OCI-LY1 (cell line): ENCODE measurements around the gene UBE2H.

Experiments used
- H2AFZ ChIP-seq: fragments of 200-600 bp; sonication (generic), shearing (Covaris generic); 2 replicates; pipeline ENCODE4 v1.6.0; 2014; ENCODE audit warnings: antibody characterized with exemption, mild to moderate bottlenecking, low read length
- H3F3A ChIP-seq: fragments of 200-600 bp; sonication (generic), shearing (Covaris generic); 2 replicates; pipeline ENCODE4 v1.6.0; 2014; ENCODE audit warnings: mild to moderate bottlenecking, antibody characterized with exemption, low read length, moderate library complexity; ENCODE audit not compliant: insufficient read depth
- H3K27ac ChIP-seq: fragments of 200-600 bp; sonication (generic); 2 replicates; pipeline ENCODE4 v1.5.1; 2014; ENCODE audit warnings: low read length, mixed run types, mild to moderate bottlenecking, low read depth; ENCODE audit not compliant: poor library complexity, severe bottlenecking
- H3K27me3 ChIP-seq: fragments of 200-600 bp; sonication (generic); 2 replicates; pipeline ENCODE4 v1.6.0; 2014; ENCODE audit warnings: antibody characterized with exemption, mild to moderate bottlenecking, low read length, moderate library complexity; ENCODE audit not compliant: insufficient read depth
- H3K36me3 ChIP-seq: fragments of 200-600 bp; sonication (generic); 2 replicates; pipeline ENCODE4 v1.6.1; 2014; ENCODE audit warnings: mild to moderate bottlenecking, antibody characterized with exemption, low read length, moderate library complexity, mixed read lengths; ENCODE audit not compliant: insufficient read depth
- H3K4me1 ChIP-seq: fragments of 200-600 bp; sonication (generic); 2 replicates; pipeline ENCODE4 v1.5.1; 2014; ENCODE audit warnings: mild to moderate bottlenecking, low read length, moderate library complexity; ENCODE audit not compliant: insufficient read depth, severe bottlenecking
- H3K4me2 ChIP-seq: fragments of 200-600 bp; sonication (generic), shearing (Covaris generic); 2 replicates; pipeline ENCODE4 v1.6.1; 2014; ENCODE audit warnings: low read length
- H3K4me3 ChIP-seq: fragments of 200-600 bp; sonication (generic); 2 replicates; pipeline ENCODE4 v1.5.1; 2014; ENCODE audit warnings: low read length, low read depth, mild to moderate bottlenecking, mixed read lengths; ENCODE audit not compliant: poor library complexity, severe bottlenecking
- H3K79me2 ChIP-seq: fragments of 200-600 bp; shearing (Covaris generic); 2 replicates; pipeline ENCODE4 v1.6.1; 2016; ENCODE audit warnings: mixed run types, low read length, mixed read lengths; ENCODE audit not compliant: insufficient read depth
- H3K9ac ChIP-seq: fragments of 200-600 bp; sonication (generic), shearing (Covaris generic); 2 replicates; pipeline ENCODE4 v1.6.1; 2014; ENCODE audit warnings: mild to moderate bottlenecking, low read length, mixed read lengths
- H3K9me2 ChIP-seq: fragments of 200-600 bp; sonication (generic), shearing (Covaris generic); 2 replicates; pipeline ENCODE4 v1.6.1; 2014; ENCODE audit warnings: low read depth, mild to moderate bottlenecking, low read length, mixed read lengths
- H3K9me3 ChIP-seq: fragments of 200-600 bp; shearing (Covaris generic); 2 replicates; pipeline ENCODE4 v1.6.1; 2014; ENCODE audit warnings: low read length, mixed read lengths
- H4K20me1 ChIP-seq: fragments of 200-600 bp; sonication (generic), shearing (Covaris generic); 2 replicates; pipeline ENCODE4 v1.6.0; 2016; ENCODE audit warnings: mild to moderate bottlenecking, low read length; ENCODE audit not compliant: insufficient read depth
- CTCF ChIP-seq: fragments of 200-600 bp; sonication (generic), shearing (Covaris generic); IDR thresholded peaks from 2 replicates; pipeline ENCODE4 v1.5.1; 2017; ENCODE audit warnings: mild to moderate bottlenecking, antibody characterized with exemption, low read length, moderate library complexity, mixed read lengths
- EZH2 ChIP-seq: fragments of 200-600 bp; sonication (generic), shearing (Covaris generic); IDR thresholded peaks from 2 replicates; pipeline ENCODE4 v1.8.0; 2017; ENCODE audit warnings: borderline replicate concordance, mixed run types, mild to moderate bottlenecking, antibody characterized with exemption, low read length, moderate library complexity, mixed read lengths

The UBE2H gene

DNA sequence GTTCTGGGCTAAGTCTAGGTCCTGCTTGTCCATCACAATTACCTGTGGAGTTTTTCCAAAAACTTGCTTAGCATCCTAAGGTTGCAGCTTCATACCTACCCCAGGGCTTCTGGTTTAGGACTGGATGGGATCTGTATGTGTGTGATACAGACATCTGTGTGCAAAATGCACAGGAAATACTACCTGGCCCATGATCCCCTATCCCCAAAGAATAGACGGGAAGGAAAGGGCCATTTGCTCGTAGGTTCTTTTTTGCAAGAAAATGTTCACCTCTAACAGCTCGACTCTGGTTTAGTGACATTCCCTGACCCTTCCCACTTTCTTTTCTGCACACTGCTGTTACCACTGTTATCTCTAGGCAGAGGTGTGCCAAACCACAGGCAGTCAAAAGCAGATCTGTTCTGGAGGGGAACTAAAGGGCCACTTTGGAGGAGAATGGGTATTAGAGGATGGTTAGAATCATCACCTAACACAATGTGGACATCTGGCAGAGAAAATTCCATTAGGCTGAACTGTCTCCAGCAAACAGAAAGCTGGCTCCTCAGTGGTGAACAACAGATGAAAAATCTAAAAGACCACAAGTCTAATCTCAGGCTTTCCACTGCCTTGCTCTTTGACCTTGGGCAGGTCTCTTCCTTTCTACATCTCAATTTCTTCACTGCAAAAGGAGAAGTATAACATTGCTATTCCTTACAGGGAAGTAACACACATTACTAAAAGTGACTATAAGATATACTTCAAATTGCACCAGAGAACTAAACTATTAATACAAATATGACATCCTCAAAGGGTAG lies 107.4 kb downstream of the UBE2H start:
- Histone ChIP-seq H3K27ac (peak overlapping the region; percentile 96), H3K4me1 (peaks cover 95% of the 10 kb centered on the region), H3K4me2 (peak overlapping the region; percentile 3; the same call in 1 of the 2 replicates), H3K36me3 (peaks cover 13% of the 10 kb centered on the region; the same call in 1 of the 2 replicates), H3K79me2 (no peaks in the 10 kb centered on the region), H3K4me3 (no peak overlapping the region), H3F3A (peaks cover 10% of the 10 kb centered on the region), H3K9me2 (no peaks in the 10 kb centered on the region), H3K9me3 (no peaks in the 10 kb centered on the region), H3K9ac (peak overlapping the region; percentile 2; the same call in 1 of the 2 replicates), H2AFZ (no peak overlapping the region), H4K20me1 (no peaks in the 10 kb centered on the region), H3K27me3 (no peaks in the 10 kb centered on the region)
- TF ChIP-seq CTCF, result no peak
- no peak for TF ChIP-seq EZH2

DNA sequence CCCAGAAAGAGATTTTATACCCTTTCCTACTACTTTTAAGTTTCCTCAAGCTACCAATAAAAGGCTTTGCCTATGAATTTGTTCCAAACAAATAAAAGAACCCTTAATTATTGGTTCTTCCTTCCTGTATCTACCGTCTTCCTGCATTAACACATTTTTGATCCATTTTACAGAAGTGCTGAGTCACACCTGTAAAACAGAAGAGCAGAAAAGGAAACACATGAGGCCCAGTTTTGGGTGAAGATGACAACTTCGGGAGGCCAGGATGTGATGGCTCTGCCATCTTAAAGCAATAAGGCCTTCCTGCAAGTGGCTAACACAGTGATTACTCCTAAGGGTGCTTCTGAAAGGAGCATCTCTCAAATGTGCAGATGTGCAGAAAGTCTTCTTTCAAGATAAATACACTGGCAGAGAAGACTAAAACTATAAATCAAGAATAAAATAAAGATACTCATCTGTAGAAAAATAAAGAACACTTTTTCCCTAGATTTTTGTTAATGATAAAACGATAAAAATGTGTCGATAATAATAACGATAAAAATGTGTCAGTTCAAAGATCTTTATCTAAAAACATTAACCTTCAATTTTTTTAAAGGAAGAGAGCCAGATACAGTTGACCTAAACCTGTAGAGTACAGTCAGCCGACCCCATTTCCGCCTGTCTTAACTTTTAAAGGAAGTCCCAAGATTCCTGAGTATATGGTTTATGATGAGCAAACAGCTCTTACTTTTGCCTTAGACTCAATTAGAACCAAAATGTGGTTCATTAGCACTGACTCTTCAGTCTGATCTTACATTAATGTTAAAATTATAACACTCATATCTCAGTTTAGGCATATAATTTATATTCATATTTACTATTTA lies 108.6 kb downstream of the UBE2H start:
- peak overlapping the region; percentile 45 for H3K4me2 ChIP-seq
- peak overlapping the region; percentile 8 for H3K4me3 ChIP-seq
- no peaks in the 10 kb centered on the region for H3K9me3 ChIP-seq

More for the DNA sequence above, 108.6 kb downstream of the UBE2H start:
- Histone ChIP-seq H3K9me2 (no peaks in the 10 kb centered on the region), H3K9ac (peak overlapping the region; percentile 48), H3K79me2 (no peaks in the 10 kb centered on the region), H3K27ac (peak overlapping the region; percentile 96), H3K36me3 (peaks cover 18% of the 10 kb centered on the region), H4K20me1 (no peaks in the 10 kb centered on the region), H3K4me1 (peaks cover 93% of the 10 kb centered on the region), H3F3A (peaks cover 10% of the 10 kb centered on the region), H3K27me3 (no peaks in the 10 kb centered on the region), H2AFZ (no peak overlapping the region)
- TF ChIP-seq CTCF, result no peak
- no peak for TF ChIP-seq EZH2
